ENCODE results near the gene SIK1. TPM values are rescaled to one million over a fixed set of nuclear protein-coding genes. Genes with fewer than 3 reads are reported as not detected.
A peak's percentile ranks its signal among the peaks of the same experiment; 100 is the strongest.
"Not testable (repeated sequence)": the region's sequence is repeated elsewhere in the genome, so short reads cannot be mapped to it uniquely, and the experiment has no call there.

Gene SIK1
- total RNA-seq, 2 experiments from 2014 or later: 314 to 317 TPM

DNA sequence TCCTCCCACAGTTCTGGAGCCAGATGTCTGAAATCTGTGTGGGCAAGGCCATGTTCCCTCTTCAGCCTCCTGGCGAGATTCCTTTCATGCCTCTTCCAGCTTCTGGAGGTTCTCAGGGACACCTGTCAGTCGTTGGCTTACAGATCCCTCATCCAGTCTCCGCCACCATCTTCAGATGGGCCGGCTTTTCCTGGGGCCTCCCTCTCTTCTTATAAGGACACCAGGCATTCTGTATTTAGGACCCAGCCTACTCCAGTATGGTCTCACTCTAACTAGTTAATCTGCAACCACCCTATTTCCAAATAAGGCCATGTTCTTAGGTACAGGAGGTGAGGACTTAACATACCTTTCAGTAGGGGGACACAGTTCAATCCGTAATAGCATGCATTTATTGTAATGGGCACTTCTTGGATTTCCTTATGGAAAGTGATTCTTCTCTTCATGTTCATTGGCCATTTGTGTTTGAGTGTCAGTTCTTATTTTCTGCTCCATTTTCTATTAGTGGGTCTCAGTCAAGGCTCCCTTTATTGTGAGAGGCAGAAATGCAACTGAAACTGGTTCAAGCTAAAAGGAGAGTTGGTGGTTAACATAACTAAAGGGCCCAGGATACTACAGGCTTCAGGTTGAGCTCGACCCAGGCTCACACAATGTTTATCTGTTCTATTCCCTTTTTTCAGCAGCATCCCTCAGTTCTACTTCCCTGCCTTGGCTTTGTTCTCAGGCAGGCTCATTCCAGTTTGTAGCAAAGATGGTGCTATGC, 12.6 kb upstream of the SIK1 start:
- DNase-seq; H3K4me3 ChIP-seq (ENCODE audit: low read length); ATAC-seq (ENCODE audit: poor library complexity); POLR2A ChIA-PET; H3K4me1 ChIP-seq (ENCODE audit: insufficient read depth, low read length); H3K36me3 ChIP-seq (ENCODE audit: insufficient read depth, low read length); H3K36me3 Mint-ChIP-seq (ENCODE audit: low read depth); H3K9me3 ChIP-seq (ENCODE audit: control insufficient read depth in 1 of 2, insufficient read depth in 1 of 2, low read length in 2 of 2); H3K27me3 ChIP-seq (ENCODE audit: control insufficient read depth in 1 of 2, insufficient read depth in 2 of 2, low read length in 2 of 2); intact Hi-C loops (cut with DNase I, micrococcal nuclease); H3K4me1 Mint-ChIP-seq (ENCODE audit: low read depth); CTCF ChIA-PET; H3K27me3 Mint-ChIP-seq; H3K9me3 Mint-ChIP-seq; H3K4me3 Mint-ChIP-seq; H3K27ac ChIP-seq (ENCODE audit: low read depth in 1 of 2, low read length in 2 of 2); H3K27ac Mint-ChIP-seq: not testable (repeated sequence)

DNA sequence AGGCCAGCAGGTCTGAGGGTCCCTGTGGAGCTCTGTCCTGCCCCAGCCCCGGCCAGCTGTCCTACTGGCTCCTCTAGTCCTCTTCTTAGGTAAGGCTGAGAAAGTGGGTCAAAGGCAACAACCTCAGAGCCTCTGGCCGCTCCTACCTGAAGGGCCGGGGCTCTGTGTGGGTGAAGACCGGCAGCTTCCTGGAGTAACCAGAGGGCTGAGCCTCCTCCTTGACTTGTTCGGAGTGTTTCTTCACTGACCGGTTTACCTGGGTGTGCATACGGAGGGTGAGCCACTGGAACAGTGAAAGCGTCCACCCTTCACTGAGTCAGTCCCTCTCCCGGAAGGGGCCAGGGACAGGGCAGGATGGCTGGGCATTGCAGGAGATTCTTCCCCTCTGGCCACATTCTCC, 9.3 kb upstream of the SIK1 start:
- H3K27me3 Mint-ChIP-seq; H3K4me3 ChIP-seq (ENCODE audit: low read length); H3K4me3 Mint-ChIP-seq; H3K27me3 ChIP-seq (ENCODE audit: control insufficient read depth in 1 of 2, insufficient read depth in 2 of 2, low read length in 2 of 2); DNase-seq; H3K4me1 Mint-ChIP-seq (ENCODE audit: low read depth); H3K4me1 ChIP-seq (ENCODE audit: insufficient read depth, low read length); CTCF ChIA-PET; H3K9me3 Mint-ChIP-seq; H3K36me3 Mint-ChIP-seq (ENCODE audit: low read depth); intact Hi-C loops (cut with DNase I, micrococcal nuclease); ATAC-seq (ENCODE audit: poor library complexity); H3K27ac Mint-ChIP-seq; POLR2A ChIA-PET; H3K27ac ChIP-seq (ENCODE audit: low read depth in 1 of 2, low read length in 2 of 2); H3K36me3 ChIP-seq (ENCODE audit: insufficient read depth, low read length); H3K9me3 ChIP-seq (ENCODE audit: control insufficient read depth in 1 of 2, insufficient read depth in 1 of 2, low read length in 2 of 2): not testable (repeated sequence)

DNA sequence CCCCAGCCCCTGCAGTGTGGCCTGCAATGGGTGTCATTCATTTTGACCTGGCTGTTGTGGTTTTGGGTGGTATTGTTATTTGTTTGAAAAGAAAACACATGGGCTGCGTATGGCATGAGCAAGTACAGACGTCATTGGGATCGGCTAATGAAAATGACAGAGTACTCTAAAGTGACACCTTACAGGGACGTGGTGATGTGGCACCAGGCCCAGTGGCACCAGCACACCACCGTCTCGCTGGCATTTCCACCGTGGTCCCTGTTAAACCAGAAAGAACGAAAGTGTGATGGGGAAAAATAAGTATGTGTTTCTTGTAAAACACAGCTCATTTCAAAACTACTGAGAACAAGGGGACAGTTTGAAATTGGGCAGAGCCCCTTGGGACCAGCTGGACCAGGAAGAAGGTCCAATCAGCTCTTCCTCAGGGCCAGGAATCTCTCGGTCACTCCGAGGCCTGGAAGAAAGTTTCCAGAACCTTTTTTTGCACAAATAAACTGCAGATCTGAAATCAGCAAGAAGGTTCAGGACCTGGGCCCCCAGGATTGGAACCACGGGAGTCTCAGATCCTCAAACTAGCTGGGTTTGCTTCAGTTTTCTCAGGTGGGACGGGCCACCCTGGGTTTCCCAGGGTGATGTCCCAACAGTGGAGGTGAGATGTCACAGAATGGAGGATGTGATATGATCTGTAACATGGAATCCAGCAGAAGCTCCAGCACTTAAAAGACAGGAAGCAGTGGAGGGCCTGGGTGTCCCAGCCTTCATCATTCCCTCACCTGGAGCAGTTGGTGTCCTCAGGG, 6.6 kb upstream of the SIK1 start:
- H3K4me1 ChIP-seq (ENCODE audit: insufficient read depth, low read length); H3K4me3 ChIP-seq (ENCODE audit: low read length); H3K27me3 Mint-ChIP-seq; H3K4me1 Mint-ChIP-seq (ENCODE audit: low read depth); POLR2A ChIA-PET; H3K9me3 Mint-ChIP-seq; H3K27ac ChIP-seq (ENCODE audit: low read depth in 1 of 2, low read length in 2 of 2); intact Hi-C loops (cut with DNase I, micrococcal nuclease); H3K4me3 Mint-ChIP-seq; H3K9me3 ChIP-seq (ENCODE audit: control insufficient read depth in 1 of 2, insufficient read depth in 1 of 2, low read length in 2 of 2); DNase-seq; H3K27me3 ChIP-seq (ENCODE audit: control insufficient read depth in 1 of 2, insufficient read depth in 2 of 2, low read length in 2 of 2); H3K36me3 ChIP-seq (ENCODE audit: insufficient read depth, low read length); H3K36me3 Mint-ChIP-seq (ENCODE audit: low read depth); H3K27ac Mint-ChIP-seq; CTCF ChIA-PET; ATAC-seq (ENCODE audit: poor library complexity): not testable (repeated sequence)

DNA sequence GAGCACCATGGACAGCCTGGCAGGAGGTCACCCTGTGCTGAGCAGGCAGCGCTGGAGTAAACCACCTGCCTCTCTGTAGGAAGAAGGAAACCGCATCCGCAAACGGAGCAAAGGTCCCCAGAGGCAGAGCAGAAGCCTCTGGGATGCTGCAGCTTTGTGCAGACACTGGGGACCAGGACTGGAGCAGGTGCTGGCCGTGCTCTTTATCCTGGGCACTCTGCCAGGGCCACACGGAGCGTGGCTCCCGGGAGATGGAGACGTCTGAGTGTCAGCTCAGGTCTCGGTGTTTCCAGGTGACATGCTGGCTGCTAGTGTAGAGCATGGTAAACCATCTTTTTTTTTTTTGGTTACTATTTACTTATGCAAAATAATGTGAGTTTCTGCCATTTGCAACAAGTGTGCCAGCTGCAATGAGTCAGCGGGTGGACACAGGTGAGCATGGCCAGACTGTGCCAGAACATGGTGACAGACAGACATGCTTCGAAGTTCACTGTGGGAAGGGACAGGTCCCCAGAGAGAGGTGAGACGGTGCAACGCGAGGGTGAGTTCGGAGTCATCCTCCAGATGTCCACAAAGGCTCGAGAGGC, 4.0 kb upstream of the SIK1 start:
- H3K27me3 Mint-ChIP-seq; H3K4me1 ChIP-seq (ENCODE audit: insufficient read depth, low read length); H3K27ac Mint-ChIP-seq; H3K9me3 Mint-ChIP-seq; DNase-seq; H3K4me1 Mint-ChIP-seq (ENCODE audit: low read depth); intact Hi-C loops (cut with DNase I, micrococcal nuclease); H3K4me3 ChIP-seq (ENCODE audit: low read length); H3K36me3 ChIP-seq (ENCODE audit: insufficient read depth, low read length); POLR2A ChIA-PET; H3K27me3 ChIP-seq (ENCODE audit: control insufficient read depth in 1 of 2, insufficient read depth in 2 of 2, low read length in 2 of 2); ATAC-seq (ENCODE audit: poor library complexity); H3K36me3 Mint-ChIP-seq (ENCODE audit: low read depth); CTCF ChIA-PET; H3K27ac ChIP-seq (ENCODE audit: low read depth in 1 of 2, low read length in 2 of 2); H3K4me3 Mint-ChIP-seq; H3K9me3 ChIP-seq (ENCODE audit: control insufficient read depth in 1 of 2, insufficient read depth in 1 of 2, low read length in 2 of 2): not testable (repeated sequence)

DNA sequence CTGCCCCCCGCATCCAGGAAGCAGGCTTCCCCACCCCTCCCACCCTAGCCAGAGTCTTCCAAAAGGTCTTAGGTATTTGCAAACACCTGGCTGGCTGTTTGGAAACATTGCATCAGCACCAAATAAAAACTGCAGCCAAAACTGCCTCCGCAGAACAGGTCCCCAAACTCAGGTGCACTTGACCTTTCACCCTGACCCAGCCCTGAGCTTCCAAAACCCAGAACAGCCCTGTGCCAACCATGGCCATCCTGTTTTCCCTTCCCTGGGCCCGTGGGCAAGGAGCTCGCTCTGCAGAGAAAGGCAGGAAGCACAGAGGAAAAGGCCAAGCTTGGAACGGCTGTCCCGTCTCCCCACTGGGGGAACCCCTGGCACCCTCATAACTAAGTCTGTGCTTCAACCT, 2.0 kb upstream of the SIK1 start:
- DNase-seq; CTCF ChIA-PET; H3K4me3 Mint-ChIP-seq; H3K27me3 ChIP-seq (ENCODE audit: control insufficient read depth in 1 of 2, insufficient read depth in 2 of 2, low read length in 2 of 2); H3K27me3 Mint-ChIP-seq; H3K9me3 ChIP-seq (ENCODE audit: control insufficient read depth in 1 of 2, insufficient read depth in 1 of 2, low read length in 2 of 2); H3K9me3 Mint-ChIP-seq; POLR2A ChIA-PET; H3K36me3 Mint-ChIP-seq (ENCODE audit: low read depth); ATAC-seq (ENCODE audit: poor library complexity); H3K27ac Mint-ChIP-seq; H3K36me3 ChIP-seq (ENCODE audit: insufficient read depth, low read length); intact Hi-C loops (cut with DNase I, micrococcal nuclease); H3K4me3 ChIP-seq (ENCODE audit: low read length); H3K4me1 ChIP-seq (ENCODE audit: insufficient read depth, low read length); H3K4me1 Mint-ChIP-seq (ENCODE audit: low read depth); H3K27ac ChIP-seq (ENCODE audit: low read depth in 1 of 2, low read length in 2 of 2): not testable (repeated sequence)

DNA sequence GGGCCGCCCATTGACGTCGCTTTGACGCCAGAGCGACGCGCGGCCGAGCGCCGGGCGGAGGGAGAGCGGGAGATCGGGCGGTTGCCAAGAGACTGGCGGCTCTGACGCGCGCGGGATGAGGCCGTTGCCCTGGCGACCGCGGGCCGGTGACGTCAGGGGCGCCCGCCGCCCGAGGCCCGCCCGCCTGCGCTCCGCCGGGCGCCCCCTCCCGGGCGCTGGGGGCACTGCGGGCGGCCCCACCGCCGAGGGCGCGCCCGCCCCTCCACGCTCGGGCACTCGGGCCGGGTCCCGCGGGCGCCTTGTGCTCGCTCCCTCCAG, 270 bp upstream of the SIK1 start:
- H3K27ac ChIP-seq (ENCODE audit: low read depth in 1 of 2, low read length in 2 of 2); H3K27ac Mint-ChIP-seq; DNase-seq; H3K4me3 Mint-ChIP-seq; H3K4me1 ChIP-seq (ENCODE audit: insufficient read depth, low read length); intact Hi-C loops (cut with DNase I, micrococcal nuclease); H3K9me3 ChIP-seq (ENCODE audit: control insufficient read depth in 1 of 2, insufficient read depth in 1 of 2, low read length in 2 of 2); H3K36me3 ChIP-seq (ENCODE audit: insufficient read depth, low read length); H3K4me3 ChIP-seq (ENCODE audit: low read length); H3K27me3 Mint-ChIP-seq; H3K36me3 Mint-ChIP-seq (ENCODE audit: low read depth); H3K27me3 ChIP-seq (ENCODE audit: control insufficient read depth in 1 of 2, insufficient read depth in 2 of 2, low read length in 2 of 2); H3K9me3 Mint-ChIP-seq; H3K4me1 Mint-ChIP-seq (ENCODE audit: low read depth); CTCF ChIA-PET; POLR2A ChIA-PET: not testable (repeated sequence)
- peak; percentile 80 for ATAC-seq (ENCODE audit: poor library complexity)

DNA sequence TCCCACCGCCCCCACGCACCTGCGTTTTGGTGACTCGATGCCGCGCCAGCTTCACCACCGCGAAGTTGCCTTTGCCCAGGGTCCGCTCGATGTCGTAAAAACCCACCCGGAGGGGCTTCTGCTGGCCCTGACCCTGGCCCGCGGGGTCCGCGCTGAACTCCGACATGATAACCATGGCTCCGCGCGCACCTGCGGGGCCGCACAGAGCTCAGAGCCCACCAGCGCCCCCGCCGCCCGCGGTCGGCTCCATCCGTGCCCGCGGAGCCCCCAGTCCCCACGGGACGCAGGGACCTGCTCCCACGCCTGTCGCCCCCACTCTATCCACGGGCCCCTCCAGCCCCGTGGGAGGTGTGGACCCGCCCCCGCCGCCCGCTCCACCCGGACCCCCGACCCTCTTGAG, 927 bp downstream of the SIK1 start:
- H3K27ac Mint-ChIP-seq; H3K27me3 ChIP-seq (ENCODE audit: control insufficient read depth in 1 of 2, insufficient read depth in 2 of 2, low read length in 2 of 2); H3K4me3 ChIP-seq (ENCODE audit: low read length); intact Hi-C loops (cut with DNase I, micrococcal nuclease); H3K4me1 ChIP-seq (ENCODE audit: insufficient read depth, low read length); H3K4me1 Mint-ChIP-seq (ENCODE audit: low read depth); H3K9me3 ChIP-seq (ENCODE audit: control insufficient read depth in 1 of 2, insufficient read depth in 1 of 2, low read length in 2 of 2); DNase-seq; H3K4me3 Mint-ChIP-seq; H3K9me3 Mint-ChIP-seq; H3K27ac ChIP-seq (ENCODE audit: low read depth in 1 of 2, low read length in 2 of 2); H3K27me3 Mint-ChIP-seq; H3K36me3 Mint-ChIP-seq (ENCODE audit: low read depth); CTCF ChIA-PET; ATAC-seq (ENCODE audit: poor library complexity); POLR2A ChIA-PET; H3K36me3 ChIP-seq (ENCODE audit: insufficient read depth, low read length): not testable (repeated sequence)
